ENCODE results near the gene SP6. TPM values are rescaled to one million over a fixed set of nuclear protein-coding genes. Genes with fewer than 3 reads are reported as not detected.

The SP6 gene
- total RNA-seq, 1 experiment from 2014 or later = 3.3 TPM

GRCh38 chr17:47816111-47816735 lies 34.7 kb downstream of the SP6 start:
- Mint-ChIP-seq H3K36me3 (no peaks in the 10 kb centered on the region; the same call in 1 of the 2 replicates), H3K27ac (no peak overlapping the region), H3K4me3 (no peak overlapping the region), H3K27me3 (ENCODE audit: low read depth) (no peaks in the 10 kb centered on the region), H3K4me1 (peaks cover 5% of the 10 kb centered on the region), H3K9me3 (no peaks in the 10 kb centered on the region)
- ChIA-PET CTCF (no interaction called here), POLR2A (no interaction called here)
- ATAC-seq = no peak
- no peak for TF ChIP-seq ZNF425 (CRISPR knock-in tag; conservative IDR thresholded peaks at IDR 0.05)
- no peak for TF ChIP-seq E2F1 (CRISPR knock-in tag; IDR thresholded peaks at IDR 0.05)
- no peak for TF ChIP-seq JUN (CRISPR knock-in tag; IDR thresholded peaks at IDR 0.05)
- TF ChIP-seq TP53 (CRISPR knock-in tag; IDR thresholded peaks at IDR 0.05) = no peak
- no peak for TF ChIP-seq E2F4 (CRISPR knock-in tag; IDR thresholded peaks at IDR 0.05; ENCODE audit: borderline replicate concordance, low read depth)
- DNase-seq (ENCODE audit: low spot score) = no peak

GRCh38 chr17:47815106-47815918 lies 35.7 kb downstream of the SP6 start:
- Mint-ChIP-seq H3K36me3 (no peaks in the 10 kb centered on the region; the same call in 1 of the 2 replicates), H3K4me1 (0 out of 2 replicates have a peak, but pooled peaks cover 1% of the 10 kb centered on the region), H3K4me3 (no peak overlapping the region), H3K27me3 (ENCODE audit: low read depth) (no peaks in the 10 kb centered on the region), H3K27ac (no peak overlapping the region; the same call in 1 of the 2 replicates), H3K9me3 (no peaks in the 10 kb centered on the region)
- no peak for DNase-seq (ENCODE audit: low spot score)
- no peak for ATAC-seq
- ChIA-PET CTCF (no interaction called here), POLR2A (no interaction called here)
- TF ChIP-seq MAX (CRISPR knock-in tag; IDR thresholded peaks at IDR 0.05) (no peak), CBFB (CRISPR knock-in tag; IDR thresholded peaks at IDR 0.05; ENCODE audit: low read depth) (no peak), ATF2 (CRISPR knock-in tag; IDR thresholded peaks at IDR 0.05; ENCODE audit: borderline replicate concordance, low read depth) (no peak), ZNF416 (CRISPR knock-in tag; IDR thresholded peaks at IDR 0.05) (no peak), FOXP4 (CRISPR knock-in tag; IDR thresholded peaks at IDR 0.05) (no peak), ETV6 (CRISPR knock-in tag; IDR thresholded peaks at IDR 0.05) (no peak)

All from WTC11 (cell line).